H9 (cell line): Measurements from ENCODE around the gene NCKAP5. TPM values are rescaled to one million over a fixed set of nuclear protein-coding genes. Genes with fewer than 3 reads are reported as not detected.

ENCODE experiments used
- DNase-seq: peaks from one replicate; pipeline ENCODE4 v3.0.0-alpha.2; 2017
- H2AFZ ChIP-seq: one replicate; pipeline ENCODE4 v1.6.1; 2013; ENCODE audit warnings: mild to moderate bottlenecking, low read length, control low read depth, moderate library complexity
- H2AK5ac ChIP-seq: 2 replicates; pipeline ENCODE4 v1.6.1; 2013; ENCODE audit warnings: low read length, control low read depth, mixed read lengths; ENCODE audit not compliant: insufficient read length
- H2BK120ac ChIP-seq: one replicate; pipeline ENCODE4 v1.6.1; 2013; ENCODE audit warnings: low read depth, mild to moderate bottlenecking, low read length, control low read depth, inconsistent platforms; ENCODE audit not compliant: poor library complexity, severe bottlenecking
- H2BK12ac ChIP-seq: 2 replicates; pipeline ENCODE4 v1.6.1; 2013; ENCODE audit warnings: low read length, control low read depth, mixed read lengths, low read depth; ENCODE audit not compliant: insufficient read length
- H2BK15ac ChIP-seq: 2 replicates; pipeline ENCODE4 v1.6.1; 2013; ENCODE audit warnings: low read depth, low read length, control low read depth
- H2BK20ac ChIP-seq: one replicate; pipeline ENCODE4 v1.6.1; 2013; ENCODE audit warnings: low read depth, mild to moderate bottlenecking, low read length, control low read depth, inconsistent platforms; ENCODE audit not compliant: poor library complexity, severe bottlenecking
- H2BK5ac ChIP-seq: 2 replicates; pipeline ENCODE4 v1.6.1; 2013; ENCODE audit warnings: low read length, control low read depth, mixed read lengths; ENCODE audit not compliant: insufficient read length
- H3K14ac ChIP-seq: 2 replicates; pipeline ENCODE4 v1.6.1; 2013; ENCODE audit warnings: low read length, control low read depth; ENCODE audit not compliant: insufficient read depth
- H3K18ac ChIP-seq: 2 replicates; pipeline ENCODE4 v1.6.1; 2013; ENCODE audit warnings: low read depth, mild to moderate bottlenecking, mixed read lengths, low read length, control low read depth; ENCODE audit not compliant: insufficient read length
- H3K23ac ChIP-seq: 2 replicates; pipeline ENCODE4 v1.6.1; 2013; ENCODE audit warnings: low read length, control low read depth, mixed read lengths, low read depth; ENCODE audit not compliant: insufficient read length
- H3K23me2 ChIP-seq: 2 replicates; pipeline ENCODE4 v1.6.1; 2013; ENCODE audit warnings: low read depth, mild to moderate bottlenecking, mixed read lengths, low read length, control low read depth; ENCODE audit not compliant: insufficient read length, poor library complexity, severe bottlenecking
- H3K27ac ChIP-seq: 2 replicates; pipeline ENCODE4 v1.5.1; 2013; ENCODE audit warnings: low read length, control low read depth, mixed read lengths, low read depth; ENCODE audit not compliant: insufficient read length
- H3K27me3 ChIP-seq: 2 replicates; pipeline ENCODE4 v1.6.1; 2013; ENCODE audit warnings: low read length, control low read depth, inconsistent platforms; ENCODE audit not compliant: insufficient read depth
- H3K4ac ChIP-seq: 2 replicates; pipeline ENCODE4 v1.6.1; 2013; ENCODE audit warnings: low read depth, mild to moderate bottlenecking, control low read depth, inconsistent platforms, low read length, moderate library complexity
- H3K4me1 ChIP-seq: 2 replicates; pipeline ENCODE4 v1.6.1; 2013; ENCODE audit warnings: low read length, control low read depth, inconsistent platforms; ENCODE audit not compliant: insufficient read depth
- H3K4me2 ChIP-seq: 2 replicates; pipeline ENCODE4 v1.6.1; 2013; ENCODE audit warnings: low read length, control low read depth, mixed read lengths; ENCODE audit not compliant: insufficient read length, insufficient read depth
- H3K56ac ChIP-seq: 2 replicates; pipeline ENCODE4 v1.6.1; 2013; ENCODE audit warnings: low read depth, mild to moderate bottlenecking, mixed read lengths, low read length, control low read depth; ENCODE audit not compliant: insufficient read length
- H3K79me1 ChIP-seq: 2 replicates; pipeline ENCODE4 v1.6.1; 2013; ENCODE audit warnings: low read depth, mild to moderate bottlenecking, moderate library complexity, low read length, control low read depth, inconsistent platforms; ENCODE audit not compliant: insufficient read depth, poor library complexity, severe bottlenecking
- H3K79me2 ChIP-seq: 2 replicates; pipeline ENCODE4 v1.6.1; 2013; ENCODE audit warnings: low read length, control low read depth, inconsistent platforms; ENCODE audit not compliant: insufficient read depth
- H3K9ac ChIP-seq: 2 replicates; pipeline ENCODE4 v1.6.1; 2013; ENCODE audit warnings: low read length, control low read depth, mixed read lengths; ENCODE audit not compliant: insufficient read length; ENCODE audit errors: extremely low read depth
- H3K9me3 ChIP-seq: one replicate; pipeline ENCODE4 v1.6.1; 2013; ENCODE audit warnings: low read depth, low read length, inconsistent platforms; ENCODE audit not compliant: control insufficient read depth
- H3T11ph ChIP-seq: one replicate; pipeline ENCODE4 v1.6.1; 2013; ENCODE audit warnings: mild to moderate bottlenecking, low read length, control low read depth, inconsistent platforms
- H4K20me1 ChIP-seq: one replicate; pipeline ENCODE4 v1.6.1; 2013; ENCODE audit not compliant: control insufficient read depth, insufficient read length, insufficient read depth
- H4K5ac ChIP-seq: 2 replicates; pipeline ENCODE4 v1.6.1; 2013; ENCODE audit warnings: low read depth, mild to moderate bottlenecking, mixed read lengths, low read length, control low read depth; ENCODE audit not compliant: insufficient read length
- H4K8ac ChIP-seq: replicated peaks from 2 replicates; pipeline ENCODE4 v1.6.1; 2013; ENCODE audit warnings: low read length, control low read depth, mixed read lengths, low read depth; ENCODE audit not compliant: insufficient read length
- H4K91ac ChIP-seq: 2 replicates; pipeline ENCODE4 v1.6.1; 2013; ENCODE audit warnings: low read depth, mild to moderate bottlenecking, moderate library complexity, mixed read lengths, low read length, control low read depth; ENCODE audit not compliant: insufficient read length
- H3K27ac Mint-ChIP-seq, 3 experiments: 2 replicates in 2 of 3; 3 replicates in 1 of 3; pipeline ENCODE4 v1.8.0; 2020 to 2021; ENCODE audit warnings: mixed read lengths in 3 of 3, mild to moderate bottlenecking in 1 of 3, moderate library complexity in 1 of 3
- H3K27me3 Mint-ChIP-seq: 2 replicates; pipeline ENCODE4 v1.8.0; 2021; ENCODE audit warnings: low read depth, mild to moderate bottlenecking, moderate library complexity, mixed read lengths
- H3K36me3 Mint-ChIP-seq, 3 experiments: 2 replicates in 2 of 3; 3 replicates in 1 of 3; pipeline ENCODE4 v1.8.0; 2020 to 2021; ENCODE audit warnings: low read depth in 3 of 3, mixed read lengths in 3 of 3; ENCODE audit not compliant: insufficient read depth in 1 of 3
- H3K4me1 Mint-ChIP-seq, 2 experiments: 2 replicates each; pipeline ENCODE4 v1.8.0; 2020; ENCODE audit warnings: mixed read lengths in 2 of 2
- H3K4me3 Mint-ChIP-seq, 2 experiments: 2 replicates in 1 of 2; 3 replicates in 1 of 2; pipeline ENCODE4 v1.8.0; 2020 to 2021; ENCODE audit warnings: mild to moderate bottlenecking in 2 of 2, mixed read lengths in 2 of 2, moderate library complexity in 1 of 2
- H3K9me3 Mint-ChIP-seq, 2 experiments: 2 replicates in 1 of 2; 3 replicates in 1 of 2; pipeline ENCODE4 v1.8.0; 2020; ENCODE audit warnings: mild to moderate bottlenecking in 2 of 2, mixed read lengths in 2 of 2, moderate library complexity in 1 of 2
- WGBS: extraction: QIAGEN DNeasy Blood & Tissue Kit; methylation state at CpG from one replicate; pipeline ENCODE4 v1.1.7; 2013; ENCODE audit warnings: missing lambda C conversion rate, low lambda C conversion rate, mixed read lengths; ENCODE audit not compliant: insufficient read length; ENCODE audit errors: extremely low coverage; 5-methylcytosine and 5-hydroxymethylcytosine counted together
- total RNA-seq: library from RNA; stranded (reverse); gene quantifications from 2 replicates; pipeline ENCODE4 v1.2.1, GENCODE V29; 2021
- TF ChIP-seq, protein P1 (sequence below): fragments of 200-600 bp; sonication (generic); conservative IDR thresholded peaks from 3 replicates; pipeline ENCODE4 v1.8.0; 2021; ENCODE audit warnings: antibody characterized with exemption, mild to moderate bottlenecking

NCKAP5 gene
- total RNA-seq, 1 experiment from 2014 or later: 0.26 TPM

DNA sequence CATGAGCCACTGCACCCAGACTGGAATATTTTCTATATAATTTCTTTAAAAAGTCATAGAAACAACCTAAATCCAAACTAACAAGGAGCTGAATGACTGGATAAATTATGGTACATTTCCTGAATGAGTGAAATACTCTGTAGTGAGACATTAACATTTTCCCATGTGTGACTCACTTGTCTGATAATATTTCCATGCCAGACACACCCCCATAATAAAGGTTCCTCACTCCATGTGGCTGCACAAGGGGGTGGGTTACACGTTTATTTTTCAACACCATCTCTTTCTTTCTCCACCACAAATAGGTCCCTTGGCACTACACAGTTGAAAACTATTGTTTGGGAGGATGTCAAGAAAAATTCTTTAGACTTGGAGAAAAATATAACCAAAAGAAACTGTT, 632.0 kb downstream of the NCKAP5 start:
- Histone ChIP-seq H2BK12ac (no peak overlapping the region), H3T11ph (no peak overlapping the region), H4K91ac (no peak overlapping the region), H3K4me2 (no peak overlapping the region), H3K27me3 (no peaks in the 10 kb centered on the region), H3K4ac (no peak overlapping the region), H3K18ac (no peak overlapping the region), H4K8ac (no peak overlapping the region), H3K9ac (no peak overlapping the region), H3K4me1 (no peaks in the 10 kb centered on the region), H2BK5ac (no peak overlapping the region), H4K20me1 (no peaks in the 10 kb centered on the region), H2AFZ (no peak overlapping the region), H3K23me2 (no peaks in the 10 kb centered on the region), H3K9me3 (no peaks in the 10 kb centered on the region), H3K27ac (no peak overlapping the region), H3K79me1 (no peaks in the 10 kb centered on the region), H2BK120ac (no peak overlapping the region), H2BK15ac (no peak overlapping the region), H4K5ac (no peak overlapping the region), H3K79me2 (no peaks in the 10 kb centered on the region), H3K23ac (no peak overlapping the region), H3K14ac (no peak overlapping the region), H2BK20ac (no peak overlapping the region), H2AK5ac (no peak overlapping the region), H3K56ac (no peak overlapping the region)
- DNase-seq: no peak
- no CpG with 5 or more reads among the region's 1 CpG for WGBS
- H3K27ac Mint-ChIP-seq: no peak overlapping the region
- TF ChIP-seq, protein P1, sequence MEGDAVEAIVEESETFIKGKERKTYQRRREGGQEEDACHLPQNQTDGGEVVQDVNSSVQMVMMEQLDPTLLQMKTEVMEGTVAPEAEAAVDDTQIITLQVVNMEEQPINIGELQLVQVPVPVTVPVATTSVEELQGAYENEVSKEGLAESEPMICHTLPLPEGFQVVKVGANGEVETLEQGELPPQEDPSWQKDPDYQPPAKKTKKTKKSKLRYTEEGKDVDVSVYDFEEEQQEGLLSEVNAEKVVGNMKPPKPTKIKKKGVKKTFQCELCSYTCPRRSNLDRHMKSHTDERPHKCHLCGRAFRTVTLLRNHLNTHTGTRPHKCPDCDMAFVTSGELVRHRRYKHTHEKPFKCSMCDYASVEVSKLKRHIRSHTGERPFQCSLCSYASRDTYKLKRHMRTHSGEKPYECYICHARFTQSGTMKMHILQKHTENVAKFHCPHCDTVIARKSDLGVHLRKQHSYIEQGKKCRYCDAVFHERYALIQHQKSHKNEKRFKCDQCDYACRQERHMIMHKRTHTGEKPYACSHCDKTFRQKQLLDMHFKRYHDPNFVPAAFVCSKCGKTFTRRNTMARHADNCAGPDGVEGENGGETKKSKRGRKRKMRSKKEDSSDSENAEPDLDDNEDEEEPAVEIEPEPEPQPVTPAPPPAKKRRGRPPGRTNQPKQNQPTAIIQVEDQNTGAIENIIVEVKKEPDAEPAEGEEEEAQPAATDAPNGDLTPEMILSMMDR: no peak
- no peak overlapping the region for H3K4me3 Mint-ChIP-seq
- H3K27me3 Mint-ChIP-seq: no peaks in the 10 kb centered on the region
- no peaks in the 10 kb centered on the region for H3K9me3 Mint-ChIP-seq
- no peaks in the 10 kb centered on the region for H3K4me1 Mint-ChIP-seq
- H3K36me3 Mint-ChIP-seq: no peaks in the 10 kb centered on the region
